ENCODE measurements around the gene ESYT3. TPM values are rescaled to one million over a fixed set of nuclear protein-coding genes. Genes with fewer than 3 reads are reported as not detected.
"Not testable (repeated sequence)": the region's sequence is repeated elsewhere in the genome, so short reads cannot be mapped to it uniquely, and the experiment has no call there.

The ESYT3 gene
- total RNA-seq, 1 experiment from 2014 or later: 7.6 TPM

- intact Hi-C loops (cut with micrococcal nuclease; ENCODE audit: unreplicated experiment): no loop called here
- Mint-ChIP-seq H3K27ac (ENCODE audit: unreplicated experiment) (no peak overlapping the region), H3K4me1 (ENCODE audit: low read depth, unreplicated experiment) (no peaks in the 10 kb centered on the region), H3K36me3 (ENCODE audit: insufficient read depth, unreplicated experiment) (peaks cover 4% of the 10 kb centered on the region), H3K4me3 (ENCODE audit: unreplicated experiment) (no peak overlapping the region), H3K9me3 (ENCODE audit: unreplicated experiment) (no peaks in the 10 kb centered on the region), H3K27me3 (ENCODE audit: insufficient read depth, unreplicated experiment) (no peaks in the 10 kb centered on the region)
- Histone ChIP-seq H3K36me3 (ENCODE audit: control insufficient read depth, insufficient read depth, low read length) (no peaks in the 10 kb centered on the region), H3K9me3 (no peaks in the 10 kb centered on the region), H3K4me1 (no peaks in the 10 kb centered on the region), H3K27me3 (replicated peaks; ENCODE audit: control insufficient read depth, insufficient read depth, low read length) (no peaks in the 10 kb centered on the region), H3K4me3 (ENCODE audit: low read depth, low read length) (no peak overlapping the region)
- ChIA-PET CTCF (no interaction called here), POLR2A (no interaction called here)
- no peak for DNase-seq
- BruUV-seq (replicated peaks): no TSS peak
- no peak for TF ChIP-seq CTCF (IDR thresholded peaks at IDR 0.05; ENCODE audit: insufficient read depth in 1 of 2, low read depth in 1 of 2, low read length in 1 of 2, severe bottlenecking in 1 of 2, unreplicated experiment in 1 of 2)
Observed at GRCh38 chr3:138509586-138509985, 75.2 kb downstream of the ESYT3 start.

GRCh38 chr3:138511945-138512344 is 77.5 kb downstream of the ESYT3 start:
- CTCF ChIA-PET: no interaction called here
- Mint-ChIP-seq H3K9me3 (ENCODE audit: unreplicated experiment) (no peaks in the 10 kb centered on the region), H3K27ac (ENCODE audit: unreplicated experiment) (no peak overlapping the region), H3K4me1 (ENCODE audit: low read depth, unreplicated experiment) (no peaks in the 10 kb centered on the region), H3K27me3 (ENCODE audit: insufficient read depth, unreplicated experiment) (no peaks in the 10 kb centered on the region), H3K4me3 (ENCODE audit: unreplicated experiment) (no peak overlapping the region), H3K36me3 (ENCODE audit: insufficient read depth, unreplicated experiment) (no peaks in the 10 kb centered on the region)
- DNase-seq: no peak
- no peak for TF ChIP-seq CTCF (IDR thresholded peaks at IDR 0.05; ENCODE audit: insufficient read depth in 1 of 2, low read depth in 1 of 2, low read length in 1 of 2, severe bottlenecking in 1 of 2, unreplicated experiment in 1 of 2)
- intact Hi-C loops (cut with micrococcal nuclease; ENCODE audit: unreplicated experiment): no loop called here
- Histone ChIP-seq H3K4me3 (ENCODE audit: low read depth, low read length) (no peak overlapping the region), H3K4me1 (no peaks in the 10 kb centered on the region), H3K27me3 (replicated peaks; ENCODE audit: control insufficient read depth, insufficient read depth, low read length) (no peaks in the 10 kb centered on the region), H3K36me3 (ENCODE audit: control insufficient read depth, insufficient read depth, low read length) (no peaks in the 10 kb centered on the region), H3K9me3 (no peaks in the 10 kb centered on the region)
- BruUV-seq (replicated peaks): no TSS peak
- POLR2A ChIA-PET: no interaction called here

GRCh38 chr3:138513090-138513843 is 78.9 kb downstream of the ESYT3 start:
- Histone ChIP-seq H3K4me1 (no peaks in the 10 kb centered on the region), H3K4me3 (ENCODE audit: low read depth, low read length) (no peak overlapping the region), H3K36me3 (ENCODE audit: control insufficient read depth, insufficient read depth, low read length) (no peaks in the 10 kb centered on the region), H3K9me3 (no peaks in the 10 kb centered on the region), H3K27me3 (replicated peaks; ENCODE audit: control insufficient read depth, insufficient read depth, low read length) (no peaks in the 10 kb centered on the region)
- TF ChIP-seq CTCF (IDR thresholded peaks at IDR 0.05; ENCODE audit: insufficient read depth in 1 of 2, low read depth in 1 of 2, low read length in 1 of 2, severe bottlenecking in 1 of 2, unreplicated experiment in 1 of 2): no peak
- H3K36me3 Mint-ChIP-seq (ENCODE audit: insufficient read depth, unreplicated experiment): no peaks in the 10 kb centered on the region
- BruUV-seq (replicated peaks): no TSS peak
- DNase-seq: no peak
- no peaks in the 10 kb centered on the region for H3K9me3 Mint-ChIP-seq (ENCODE audit: unreplicated experiment)
- H3K4me1 Mint-ChIP-seq (ENCODE audit: low read depth, unreplicated experiment): no peaks in the 10 kb centered on the region
- no peak overlapping the region for H3K27ac Mint-ChIP-seq (ENCODE audit: unreplicated experiment)
- intact Hi-C loops (cut with micrococcal nuclease; ENCODE audit: unreplicated experiment): no loop called here
- CTCF ChIA-PET: interaction anchor here (0.6 kb wide), 1 partner anchor 391 kb away, joined by 3 read pairs; no protein-coding TSS in a partner anchor
- no peak overlapping the region for H3K4me3 Mint-ChIP-seq (ENCODE audit: unreplicated experiment)
- POLR2A ChIA-PET: no interaction called here
- H3K27me3 Mint-ChIP-seq (ENCODE audit: insufficient read depth, unreplicated experiment): no peaks in the 10 kb centered on the region

GRCh38 chr3:138521445-138521844 is 87.0 kb downstream of the ESYT3 start:
- H3K4me1 ChIP-seq; intact Hi-C loops (cut with micrococcal nuclease; ENCODE audit: unreplicated experiment); H3K36me3 Mint-ChIP-seq (ENCODE audit: insufficient read depth, unreplicated experiment); H3K27me3 ChIP-seq (replicated peaks; ENCODE audit: control insufficient read depth, insufficient read depth, low read length); H3K4me1 Mint-ChIP-seq (ENCODE audit: low read depth, unreplicated experiment); H3K9me3 ChIP-seq; BruUV-seq (replicated peaks); H3K27ac Mint-ChIP-seq (ENCODE audit: unreplicated experiment); H3K4me3 ChIP-seq (ENCODE audit: low read depth, low read length); H3K27me3 Mint-ChIP-seq (ENCODE audit: insufficient read depth, unreplicated experiment); H3K36me3 ChIP-seq (ENCODE audit: control insufficient read depth, insufficient read depth, low read length); CTCF ChIA-PET; H3K9me3 Mint-ChIP-seq (ENCODE audit: unreplicated experiment); DNase-seq; H3K4me3 Mint-ChIP-seq (ENCODE audit: unreplicated experiment); POLR2A ChIA-PET: not testable (repeated sequence)
